NCI-H748 (cell line): ENCODE measurements around the gene TRIOBP.
"Not testable (repeated sequence)": the region's sequence is repeated elsewhere in the genome, so short reads cannot be mapped to it uniquely, and the experiment has no call there.

Experiments used
- DNase-seq: peaks from one replicate; lab custom pipeline; 2025; ENCODE audit not compliant: unreplicated experiment; lab: John Stamatoyannopoulos, UW

The TRIOBP gene

DNA sequence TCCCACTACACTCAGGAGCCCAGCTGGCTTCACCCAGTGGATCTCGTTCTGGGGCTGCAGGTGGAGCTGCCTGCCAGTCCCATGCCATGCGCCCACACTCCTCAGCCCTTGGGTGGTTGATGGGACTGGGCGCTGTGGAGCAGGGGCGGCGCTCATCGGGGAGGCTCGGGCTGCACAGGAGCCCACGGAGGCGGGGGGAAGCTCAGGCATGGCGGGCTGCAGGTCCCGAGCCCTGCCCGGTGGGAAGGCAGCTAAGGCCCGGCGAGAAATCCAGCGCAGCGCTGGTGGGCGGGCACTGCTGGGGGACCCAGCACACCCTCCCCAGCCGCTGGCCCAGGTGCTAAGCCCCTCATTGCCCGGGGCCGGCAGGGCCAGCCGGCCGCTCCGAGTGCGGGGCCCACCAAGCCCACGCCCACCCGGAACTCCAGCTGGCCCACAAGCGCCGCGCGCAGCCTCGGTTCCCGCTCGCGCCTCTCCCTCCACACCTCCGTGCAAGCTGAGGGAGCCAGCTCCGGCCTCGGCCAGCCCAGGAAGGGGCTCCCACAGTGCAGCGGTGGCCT, 21.0 kb downstream of the TRIOBP start:
- DNase-seq, result not testable (repeated sequence)

DNA sequence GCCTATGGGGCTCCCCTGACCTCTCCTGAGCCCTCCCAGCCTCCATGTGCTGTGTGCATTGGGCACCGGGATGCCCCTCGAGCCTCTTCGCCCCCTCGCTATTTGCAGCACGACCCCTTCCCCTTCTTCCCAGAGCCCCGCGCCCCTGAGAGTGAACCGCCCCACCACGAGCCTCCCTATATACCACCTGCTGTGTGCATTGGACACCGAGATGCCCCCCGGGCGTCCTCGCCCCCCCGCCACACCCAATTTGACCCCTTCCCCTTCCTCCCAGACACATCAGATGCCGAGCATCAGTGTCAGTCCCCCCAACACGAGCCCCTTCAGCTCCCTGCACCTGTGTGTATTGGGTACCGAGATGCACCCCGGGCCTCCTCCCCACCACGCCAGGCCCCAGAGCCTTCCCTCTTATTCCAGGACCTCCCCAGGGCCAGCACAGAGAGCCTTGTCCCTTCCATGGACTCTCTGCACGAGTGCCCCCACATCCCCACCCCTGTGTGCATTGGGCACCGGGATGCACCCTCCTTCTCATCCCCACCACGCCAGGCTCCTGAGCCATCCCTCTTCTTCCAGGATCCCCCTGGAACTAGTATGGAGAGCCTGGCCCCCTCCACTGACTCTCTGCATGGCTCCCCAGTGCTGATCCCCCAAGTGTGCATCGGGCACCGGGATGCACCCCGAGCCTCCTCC, 28.8 kb downstream of the TRIOBP start:
- no peak for DNase-seq

DNA sequence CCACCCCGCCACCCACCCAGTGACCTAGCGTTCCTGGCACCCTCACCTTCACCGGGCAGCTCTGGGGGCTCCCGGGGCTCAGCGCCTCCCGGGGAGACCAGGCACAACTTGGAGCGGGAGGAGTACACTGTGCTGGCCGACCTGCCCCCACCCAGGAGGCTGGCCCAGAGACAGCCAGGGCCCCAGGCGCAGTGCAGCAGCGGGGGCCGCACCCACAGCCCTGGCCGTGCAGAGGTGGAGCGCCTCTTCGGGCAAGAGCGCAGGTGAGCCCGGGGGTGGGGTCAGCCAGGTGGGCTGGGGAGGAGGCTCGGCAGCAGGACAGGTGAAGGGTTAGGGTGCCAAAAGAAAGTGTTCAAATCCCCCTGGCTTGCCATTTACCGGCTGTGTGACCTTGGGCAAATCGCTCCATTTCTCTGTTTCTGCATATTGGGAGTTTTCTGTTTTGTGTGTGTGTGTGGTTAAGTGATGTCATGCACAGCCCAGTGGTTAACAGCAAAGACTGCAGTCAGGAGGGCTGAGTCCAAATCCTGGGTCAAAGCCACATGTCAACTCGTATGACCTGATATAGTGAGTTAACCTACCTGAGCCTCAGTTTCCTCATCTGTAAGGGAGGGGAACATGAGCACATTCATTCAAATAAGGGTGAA, 29.5 kb downstream of the TRIOBP start:
- no peak for DNase-seq

DNA sequence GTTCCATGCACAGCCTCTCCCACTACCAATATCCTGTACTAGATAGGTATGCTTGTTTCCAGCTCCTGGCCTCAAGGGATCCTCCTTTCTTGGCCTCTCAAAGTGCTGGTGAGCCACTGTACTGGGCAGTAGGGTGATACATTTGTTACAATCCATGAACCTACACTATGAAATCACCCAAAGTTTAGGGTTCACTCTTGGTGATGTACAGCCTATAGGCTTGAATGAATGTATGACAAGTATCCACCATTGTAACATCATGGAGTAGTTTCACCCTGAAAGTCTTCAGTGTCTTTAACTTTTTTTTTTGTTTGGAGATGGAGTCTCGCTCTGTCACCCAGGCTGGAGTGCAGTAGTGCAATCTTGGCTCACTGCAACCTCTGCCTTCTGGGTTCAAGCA, 31.8 kb downstream of the TRIOBP start:
- DNase-seq, result no peak

DNA sequence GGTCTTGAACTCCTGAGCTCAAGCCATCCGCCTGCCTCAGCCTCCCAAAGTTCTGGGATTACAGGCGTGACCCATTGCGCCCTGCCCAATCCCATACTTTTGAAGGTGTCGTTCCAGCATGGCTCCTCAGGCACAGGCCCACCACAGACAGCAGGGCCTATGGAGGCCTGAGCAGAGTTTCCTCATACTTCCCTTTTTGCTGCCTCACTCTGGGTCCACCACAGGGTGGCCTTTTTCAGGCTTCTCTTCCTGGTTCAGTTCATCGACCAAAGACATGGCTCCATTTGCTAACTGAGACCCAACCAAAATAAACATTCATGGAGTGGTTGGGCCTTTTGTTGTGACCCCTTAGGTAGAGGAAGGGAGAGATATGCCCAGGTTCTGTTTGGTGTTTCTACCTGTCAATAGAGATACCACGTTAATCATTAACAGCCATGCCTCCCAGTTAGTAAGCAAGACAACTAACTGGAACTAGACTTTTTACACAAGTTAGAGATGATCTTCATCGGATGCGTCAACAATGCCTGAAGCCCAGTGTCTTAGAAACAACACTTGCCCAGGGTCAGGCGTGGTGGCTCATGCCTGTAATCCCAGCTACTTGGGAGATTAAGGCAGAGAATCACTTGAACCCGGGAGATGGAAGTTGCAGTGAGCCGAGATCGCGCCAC, 35.1 kb downstream of the TRIOBP start:
- no peak for DNase-seq

DNA sequence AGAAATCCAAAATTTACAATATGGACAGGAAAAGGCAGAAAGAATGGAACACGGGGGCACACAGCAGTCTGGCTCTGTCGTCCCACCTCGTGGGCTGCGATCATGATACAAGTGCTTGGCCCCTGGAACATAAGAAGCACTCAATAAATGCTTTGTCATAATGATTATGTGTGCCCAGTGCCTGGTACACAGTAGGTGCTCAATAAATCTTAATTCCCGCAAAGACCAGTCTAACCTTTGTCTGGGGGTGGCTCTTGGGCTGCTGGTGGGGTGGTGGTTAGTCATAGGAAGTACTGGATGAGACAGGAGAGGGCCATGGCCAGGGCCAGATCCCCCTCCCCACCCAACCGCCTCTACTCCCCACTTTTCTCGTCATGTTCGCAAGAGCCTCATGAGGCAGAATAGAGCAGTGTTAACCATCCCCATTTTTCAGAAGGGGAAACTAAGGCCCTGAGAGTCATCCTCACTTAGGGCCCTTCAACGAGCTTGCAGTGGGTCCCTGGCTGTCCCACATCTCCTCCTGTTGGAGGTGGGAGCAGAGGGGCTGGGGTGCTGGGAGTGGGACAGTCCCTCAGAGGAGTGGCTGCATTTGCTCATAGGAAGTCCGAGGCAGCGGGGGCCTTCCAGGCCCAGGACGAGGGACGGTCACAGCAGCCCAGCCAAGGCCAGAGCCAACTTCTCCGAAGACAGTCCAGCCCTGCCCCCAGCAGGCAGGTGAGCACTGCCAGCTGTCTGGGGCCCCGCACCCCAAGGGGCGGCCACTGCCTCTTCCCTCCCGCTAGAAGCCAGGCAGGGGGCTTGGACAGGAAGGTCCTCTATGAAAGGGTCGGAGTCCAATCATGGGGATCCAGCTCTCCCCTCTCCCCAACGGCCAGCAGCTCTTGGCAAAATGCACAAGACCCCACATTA, 36.1 kb downstream of the TRIOBP start:
- DNase-seq, result no peak

DNA sequence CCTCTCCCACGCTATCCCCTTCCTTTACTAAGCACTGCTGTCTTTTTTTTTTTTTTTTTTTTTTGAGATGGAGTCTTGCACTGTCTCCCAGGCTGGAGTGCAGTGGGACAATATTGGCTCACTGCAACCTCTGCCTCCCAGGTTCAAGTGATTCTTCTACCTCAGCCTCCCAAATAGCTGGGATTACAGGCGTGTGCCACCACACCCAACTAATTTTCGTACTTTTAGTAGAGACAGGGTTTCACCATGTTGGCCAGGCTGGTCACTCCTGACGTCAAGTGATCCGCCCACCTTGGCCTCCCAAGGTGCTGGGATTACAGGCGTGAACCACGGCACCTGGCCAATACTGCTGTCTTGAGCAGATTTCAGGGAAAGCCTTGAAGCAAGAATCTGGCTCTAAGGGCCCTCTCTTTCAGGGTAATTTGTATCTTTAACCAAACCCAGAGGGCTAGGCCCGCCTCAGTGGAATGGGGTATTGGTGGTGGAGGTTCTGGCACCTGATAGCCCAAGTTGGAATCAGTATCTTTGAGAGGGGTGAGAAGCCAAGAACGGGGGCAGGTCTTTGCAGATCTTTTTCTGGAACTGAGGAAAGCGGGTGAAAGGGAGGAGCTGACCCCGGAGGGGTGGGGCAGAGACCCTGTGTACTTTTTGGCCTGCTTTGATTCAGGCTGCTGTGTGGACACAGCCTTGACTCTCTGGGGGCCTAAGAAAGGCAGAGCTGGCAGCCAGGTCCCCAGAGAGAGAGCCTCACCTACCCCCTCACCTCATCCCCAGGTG, 37.0 kb downstream of the TRIOBP start:
- no peak for DNase-seq

DNA sequence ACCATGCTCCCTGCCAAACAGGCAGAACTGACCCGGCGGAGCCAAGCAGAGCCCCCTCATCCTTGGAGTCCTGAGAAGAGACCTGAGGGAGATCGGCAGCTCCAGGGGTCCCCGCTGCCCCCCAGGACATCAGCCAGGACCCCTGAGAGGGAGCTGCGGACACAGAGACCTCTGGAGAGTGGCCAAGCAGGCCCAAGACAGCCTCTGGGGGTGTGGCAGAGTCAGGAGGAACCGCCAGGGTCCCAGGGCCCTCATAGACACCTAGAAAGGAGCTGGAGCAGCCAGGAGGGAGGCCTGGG, 37.5 kb downstream of the TRIOBP start:
- no peak for DNase-seq

DNA sequence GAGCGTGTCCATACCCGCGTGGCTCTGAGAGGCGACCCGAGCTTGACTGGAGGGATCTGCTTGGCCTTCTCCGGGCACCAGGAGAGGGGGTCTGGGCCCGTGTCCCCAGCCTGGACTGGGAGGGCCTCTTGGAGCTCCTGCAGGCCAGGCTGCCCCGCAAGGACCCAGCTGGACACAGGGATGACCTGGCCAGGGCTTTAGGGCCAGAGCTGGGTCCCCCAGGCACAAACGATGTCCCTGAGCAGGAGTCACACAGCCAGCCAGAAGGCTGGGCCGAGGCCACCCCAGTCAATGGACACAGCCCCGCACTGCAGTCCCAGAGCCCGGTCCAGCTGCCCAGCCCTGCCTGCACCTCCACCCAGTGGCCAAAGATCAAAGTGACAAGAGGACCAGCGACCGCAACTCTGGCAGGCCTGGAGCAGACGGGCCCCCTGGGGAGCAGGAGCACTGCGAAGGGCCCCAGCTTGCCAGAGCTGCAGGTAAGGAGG, 38.2 kb downstream of the TRIOBP start:
- DNase-seq, result no peak

DNA sequence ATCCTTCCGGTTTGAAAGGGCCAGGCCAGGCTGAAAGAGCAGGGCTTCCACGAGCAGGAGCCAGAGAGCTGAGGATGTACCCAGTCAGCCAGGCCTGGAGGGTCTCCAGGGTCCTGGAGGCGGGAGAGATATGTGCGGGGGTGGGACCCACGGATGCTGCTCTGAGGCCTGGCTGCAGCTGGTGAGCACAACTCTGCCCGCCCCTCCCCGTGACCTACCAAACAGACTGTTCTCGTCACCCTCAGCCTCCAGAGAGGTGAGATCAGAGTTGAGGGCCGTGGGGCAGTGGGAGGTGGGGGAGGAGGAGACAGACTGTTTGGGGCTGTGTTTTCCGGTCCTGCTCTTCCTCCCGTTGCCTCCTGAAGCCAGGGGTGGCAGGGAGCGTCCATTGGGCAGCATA, 42.2 kb downstream of the TRIOBP start:
- DNase-seq, result no peak

DNA sequence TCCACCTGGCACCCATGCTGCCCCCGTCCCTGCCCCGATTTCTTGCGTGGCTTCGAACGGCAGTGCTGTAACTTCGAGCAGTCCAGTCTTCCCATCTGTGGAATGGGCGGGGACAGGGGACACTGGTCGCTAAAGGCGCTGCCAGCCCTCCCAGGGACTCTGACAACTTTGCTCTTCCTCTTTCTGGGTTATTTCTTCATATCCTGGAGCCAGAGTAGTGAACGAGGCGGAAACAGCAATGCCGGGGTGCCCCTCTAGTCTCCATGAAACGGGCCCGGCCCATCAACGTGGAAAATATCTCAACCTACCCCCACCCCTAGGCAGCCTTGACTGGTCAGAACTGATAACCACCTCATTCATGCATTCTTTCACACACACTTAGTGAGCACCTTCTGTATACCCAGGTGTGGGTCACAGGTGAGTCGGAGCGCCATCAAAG, 42.8 kb downstream of the TRIOBP start:
- DNase-seq, result no peak

DNA sequence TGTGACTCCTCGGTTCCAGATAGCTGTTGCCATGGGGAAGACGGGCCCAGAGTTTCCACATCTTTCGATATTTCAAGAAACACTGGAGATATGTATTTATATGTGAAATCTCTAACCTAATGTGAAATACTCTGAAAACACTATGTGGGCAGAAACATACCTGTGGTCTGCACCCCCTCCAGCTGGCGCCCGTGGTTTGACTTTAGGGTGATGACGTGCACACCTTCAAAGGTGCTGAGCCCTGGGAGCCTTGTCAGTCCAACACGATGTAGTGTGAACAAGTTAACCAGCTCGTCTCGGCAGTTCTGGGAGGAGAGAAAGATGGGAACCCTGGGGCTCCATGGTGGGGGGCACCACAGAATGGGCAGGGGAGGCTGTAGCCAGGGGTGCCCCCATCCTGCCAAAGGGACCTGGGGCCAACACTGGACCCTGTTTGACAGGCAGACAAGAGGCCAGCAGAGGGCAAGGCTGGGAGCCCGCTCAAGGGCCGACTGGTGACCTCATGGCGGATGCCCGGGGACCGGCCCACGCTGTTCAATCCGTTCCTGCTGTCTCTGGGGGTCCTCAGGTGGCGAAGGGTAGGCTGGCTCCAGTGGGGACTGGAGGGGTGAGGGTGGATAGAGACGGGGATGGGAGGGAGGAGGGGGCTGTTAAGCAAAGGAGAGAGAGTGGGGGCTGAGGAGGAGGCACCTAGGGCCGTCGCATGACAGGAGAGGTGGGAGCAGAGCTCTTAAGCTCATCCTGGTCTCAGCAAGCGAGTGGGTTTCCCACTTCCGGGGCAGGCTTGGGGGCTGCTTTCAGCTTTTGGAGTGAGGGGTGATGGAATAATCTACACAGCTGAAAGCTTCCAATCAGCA, 43.8 kb downstream of the TRIOBP start:
- no peak for DNase-seq

DNA sequence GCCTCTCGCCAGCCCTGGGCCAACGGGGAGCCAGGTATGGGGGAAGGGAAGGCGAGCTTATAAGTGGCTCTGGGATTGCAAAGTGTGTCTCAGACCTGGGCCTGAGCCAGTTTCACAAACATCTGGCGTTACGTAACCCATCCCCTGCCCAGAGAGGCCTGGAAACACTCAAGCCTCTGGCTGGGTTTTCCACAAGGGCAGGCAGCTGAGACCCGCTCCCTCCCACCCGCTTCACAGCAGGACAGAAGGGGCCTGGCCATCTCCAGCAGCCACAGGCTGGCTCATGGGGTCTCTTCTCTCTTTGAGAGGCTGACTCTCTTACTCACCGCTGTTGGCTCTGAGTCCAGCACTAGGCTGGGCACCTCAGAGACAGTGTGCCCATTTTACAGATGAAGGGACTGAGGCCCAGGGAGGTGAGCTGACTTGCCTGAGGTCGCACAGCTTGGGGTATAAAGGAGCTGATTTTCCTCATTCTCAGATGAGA, 44.5 kb downstream of the TRIOBP start:
- peak; percentile 33 for DNase-seq

DNA sequence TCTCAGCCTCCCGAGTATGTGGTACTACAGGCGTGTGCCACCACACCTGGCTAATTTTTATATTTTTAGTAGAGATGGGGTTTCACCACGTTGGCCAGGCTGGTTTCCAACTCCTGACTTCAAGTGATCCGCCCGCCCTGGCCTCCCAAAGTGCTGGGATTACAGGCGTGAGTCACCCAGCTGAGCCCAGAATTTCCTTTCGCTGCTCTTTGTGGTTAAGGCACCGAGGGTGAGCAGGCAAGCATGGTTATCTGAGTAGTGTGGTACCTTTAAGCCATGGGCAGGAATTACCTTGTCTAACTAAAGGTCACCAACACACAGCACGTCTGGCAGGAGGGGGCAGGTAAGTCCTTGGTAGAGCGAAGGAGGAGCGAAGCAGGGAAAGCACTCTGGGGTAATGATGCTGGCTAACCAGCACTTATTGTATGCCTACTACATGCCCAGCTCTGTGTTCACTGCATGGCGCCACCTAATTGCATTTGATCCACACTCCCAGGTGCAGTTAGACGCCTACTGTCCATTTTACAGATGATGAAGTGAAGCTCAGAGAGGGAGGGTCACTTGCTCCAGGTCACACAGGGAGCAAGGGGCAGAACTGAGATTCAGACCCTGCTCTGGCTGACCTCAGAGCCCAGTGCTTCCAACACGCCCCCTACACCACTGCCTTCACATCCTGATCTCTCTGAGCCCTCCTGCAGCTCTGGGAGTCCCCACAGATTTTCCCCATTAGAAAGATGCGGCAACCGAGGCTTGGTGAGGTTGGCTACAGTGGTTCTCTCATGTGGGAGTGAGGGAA, 45.7 kb downstream of the TRIOBP start:
- no peak for DNase-seq

DNA sequence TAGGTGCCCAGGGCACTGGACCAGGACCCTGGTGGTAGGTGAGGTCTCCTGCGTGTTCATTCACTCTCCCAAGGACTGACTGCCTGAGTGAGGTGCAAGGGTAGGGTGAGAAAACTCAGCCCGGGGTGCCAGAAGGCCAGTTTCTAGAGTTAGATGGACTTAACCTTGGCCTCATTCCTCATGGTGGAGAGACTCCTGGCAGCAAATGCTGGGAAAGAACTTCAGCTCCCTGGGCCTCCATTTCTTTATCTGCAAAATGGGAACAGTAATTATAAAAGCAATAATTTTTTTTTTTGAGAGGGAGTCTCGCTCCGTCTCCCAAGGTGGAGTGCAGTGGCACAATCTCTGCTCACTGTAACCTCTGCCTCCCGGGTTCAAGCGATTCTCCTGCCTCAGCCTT, 47.7 kb downstream of the TRIOBP start:
- DNase-seq, result no peak

DNA sequence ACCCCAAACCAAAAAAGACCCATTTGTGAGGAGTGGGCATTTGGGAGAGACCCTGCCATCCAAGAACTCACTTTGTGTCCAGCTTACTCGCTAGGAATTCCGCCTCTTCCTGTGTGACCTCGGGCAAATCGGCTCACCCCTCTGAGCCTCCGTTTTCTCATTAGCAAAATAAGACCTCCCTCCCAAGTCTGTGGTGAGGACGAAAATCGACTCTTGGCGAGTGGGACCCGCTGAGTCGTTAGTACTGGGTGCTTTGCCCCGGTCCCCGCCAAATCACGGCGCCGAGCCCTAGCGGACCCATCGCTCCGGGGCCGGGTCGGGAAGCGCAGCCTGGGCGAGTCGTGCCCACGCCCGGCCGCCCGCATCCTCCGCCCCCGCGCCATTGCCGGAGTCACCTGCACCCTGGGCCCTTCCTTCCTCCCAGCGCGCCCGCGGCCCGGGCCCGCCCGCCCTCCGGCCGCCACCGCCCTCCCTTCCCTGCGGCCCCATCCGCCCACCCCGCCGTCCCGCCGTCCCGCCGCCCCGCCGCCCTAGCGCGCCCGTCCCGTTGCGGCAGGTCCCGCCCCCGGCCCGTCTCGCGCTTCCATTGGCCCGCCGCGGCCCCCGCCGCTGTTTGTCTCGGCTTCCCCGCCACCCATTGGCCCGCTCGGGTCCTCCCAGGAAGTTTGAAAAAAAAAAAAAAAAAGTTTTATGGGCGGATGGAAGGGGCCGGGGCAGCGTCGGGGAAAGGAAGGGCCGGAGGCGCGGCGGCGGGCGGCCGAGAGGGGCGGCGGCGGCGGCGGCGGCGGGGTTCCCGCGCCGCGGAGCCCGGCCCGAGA, 48.9 kb downstream of the TRIOBP start:
- DNase-seq, result peak; percentile 83

DNA sequence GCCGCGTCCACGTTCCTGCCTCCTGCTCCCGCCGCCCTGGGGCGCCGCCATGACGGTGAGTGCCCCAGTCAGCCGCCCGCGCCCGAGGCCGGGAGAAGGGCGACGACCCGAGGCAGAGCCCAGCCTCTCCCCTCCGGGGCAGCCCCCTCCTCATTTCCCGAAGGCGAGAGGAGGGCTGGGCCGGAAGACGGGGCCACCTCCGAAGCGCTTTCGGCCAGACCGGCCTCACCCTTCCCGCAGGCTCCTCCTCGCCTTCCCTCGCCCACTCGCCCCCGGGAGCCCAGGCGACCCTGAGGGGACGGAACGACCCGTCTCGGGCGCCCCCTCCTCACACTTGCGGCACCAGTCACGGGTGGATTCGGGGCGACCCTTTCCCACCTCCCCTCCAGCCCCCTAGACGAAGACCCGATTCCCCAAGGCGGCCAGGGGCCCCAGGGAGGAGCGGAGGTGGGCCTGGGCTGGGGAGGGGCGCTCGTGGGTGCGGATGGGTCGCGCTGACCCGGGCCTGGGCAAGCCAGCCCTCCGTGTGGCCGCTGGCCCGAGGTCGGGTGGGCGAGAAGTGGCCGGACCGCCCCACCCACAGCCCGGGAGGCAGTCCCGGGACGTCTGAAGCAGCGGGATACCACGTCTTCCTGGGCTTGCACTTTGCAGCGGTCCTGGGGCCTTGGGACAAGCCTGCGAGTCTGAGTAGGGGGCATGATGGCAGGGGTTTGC, 49.7 kb downstream of the TRIOBP start:
- peak; percentile 51 for DNase-seq
